GM18505 (cell line): ENCODE data around the gene REV1.

Experiments used
- ATAC-seq: cut with Tn5 transposase; IDR thresholded peaks from one replicate; pipeline ENCODE4 v1.9.1; 2021; ENCODE audit not compliant: unreplicated experiment
- POLR2A ChIP-seq: IDR thresholded peaks from 4 replicates; pipeline ENCODE4 v1.6.1; 2011; ENCODE audit warnings: borderline replicate concordance; ENCODE audit not compliant: insufficient read depth, insufficient read length; ENCODE audit errors: extremely low read depth

Gene REV1

DNA sequence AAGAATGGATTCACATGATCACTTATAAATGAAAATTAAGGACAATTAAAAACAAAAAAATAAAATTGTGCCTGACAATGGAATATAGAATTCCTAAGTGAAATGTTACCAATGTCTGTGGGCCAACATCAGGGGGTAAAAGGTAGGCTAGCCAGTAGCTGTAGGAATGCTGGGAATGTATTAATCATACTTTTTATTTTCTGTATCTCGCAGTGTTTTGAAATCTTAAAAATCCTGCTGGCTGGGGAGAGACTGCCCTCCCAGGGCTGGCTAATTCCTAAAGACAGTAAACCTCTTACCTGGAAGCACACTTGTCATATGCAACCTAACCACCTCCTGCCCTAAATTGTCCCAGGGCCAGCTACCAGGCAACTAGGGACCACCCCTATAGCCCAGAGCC is 69.8 kb downstream of the REV1 start:
- no peak for ATAC-seq
- no peak for TF ChIP-seq POLR2A

GRCh38 chr2:99417396-99417795 is 72.4 kb downstream of the REV1 start:
- ATAC-seq, result no peak
- no peak for TF ChIP-seq POLR2A

DNA sequence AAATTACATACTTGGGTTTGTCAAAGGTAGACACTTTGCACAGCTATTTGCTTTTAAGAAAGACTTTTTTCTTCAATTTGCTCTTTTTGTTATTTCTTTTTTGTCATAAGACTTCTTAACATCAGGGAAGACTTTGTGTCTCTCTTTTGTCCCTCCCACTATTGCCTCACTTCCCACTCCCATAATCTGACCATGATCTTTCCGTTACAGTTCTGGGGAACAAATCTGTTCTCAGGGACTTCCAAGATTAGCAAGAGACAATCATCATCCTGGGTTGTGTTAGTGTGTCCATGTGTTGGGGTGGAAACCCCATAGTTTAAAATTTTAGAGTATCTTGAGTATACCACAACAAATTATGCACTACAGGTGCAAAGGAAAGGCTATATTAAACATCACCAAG is 75.3 kb downstream of the REV1 start:
- no peak for TF ChIP-seq POLR2A
- ATAC-seq, result no peak

GRCh38 chr2:99410276-99410675 is 79.5 kb downstream of the REV1 start:
- no peak for ATAC-seq
- no peak for TF ChIP-seq POLR2A

- TF ChIP-seq POLR2A, result no peak
- ATAC-seq, result no peak
Measured at GRCh38 chr2:99406137-99406536, 83.7 kb downstream of the REV1 start.

GRCh38 chr2:99404797-99405669 is 84.8 kb downstream of the REV1 start:
- ATAC-seq, result no peak
- TF ChIP-seq POLR2A, result no peak

GRCh38 chr2:99404039-99404796 is 85.6 kb downstream of the REV1 start:
- no peak for ATAC-seq

GRCh38 chr2:99403524-99403923 is 86.3 kb downstream of the REV1 start:
- TF ChIP-seq POLR2A, result no peak
- ATAC-seq, result no peak

More at GRCh38 chr2:99404039-99404796, 85.6 kb downstream of the REV1 start:
- no peak for TF ChIP-seq POLR2A

DNA sequence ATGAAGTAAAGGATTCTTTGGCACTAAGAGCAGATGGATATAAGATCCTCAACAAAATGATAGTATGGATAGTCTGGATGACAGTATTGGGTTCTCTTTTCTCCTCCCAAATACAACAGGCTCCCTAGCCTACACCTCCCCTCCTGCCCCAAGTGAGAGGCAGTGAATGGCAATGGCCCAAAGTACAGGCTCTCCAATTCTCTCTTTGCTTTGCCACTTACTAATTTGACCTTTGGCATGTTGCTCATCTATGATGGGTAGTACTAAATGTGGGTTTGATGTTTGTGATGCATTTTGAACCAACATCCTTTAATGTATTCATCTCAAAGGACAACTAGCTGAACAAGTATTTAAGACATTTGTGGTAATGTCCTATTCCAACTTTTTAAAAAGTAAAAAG is 86.7 kb downstream of the REV1 start:
- no peak for ATAC-seq
- TF ChIP-seq POLR2A, result no peak

- TF ChIP-seq POLR2A, result no peak
- ATAC-seq, result no peak
Measured at GRCh38 chr2:99401841-99402240, 88.0 kb downstream of the REV1 start.

DNA sequence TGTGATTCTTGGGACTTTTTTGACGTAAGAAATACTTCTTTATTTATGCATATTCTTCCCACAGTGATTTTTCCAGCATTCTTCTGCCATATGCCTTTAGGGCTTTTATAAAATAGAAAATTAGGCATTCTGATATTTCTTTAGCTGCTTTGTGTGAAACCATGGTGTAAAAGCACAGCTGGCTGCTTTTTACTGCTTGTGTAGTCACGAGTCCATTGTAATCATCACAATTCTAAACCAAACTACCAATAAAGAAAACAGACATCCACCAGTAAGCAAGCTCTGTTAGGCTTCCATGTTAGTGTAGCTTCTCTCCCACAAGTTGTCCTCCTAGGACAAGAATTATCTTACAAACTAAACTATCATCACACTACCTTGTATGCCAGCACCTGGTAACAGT is 90.0 kb downstream of the REV1 start:
- TF ChIP-seq POLR2A, result no peak

GRCh38 chr2:99399063-99399462 is 90.8 kb downstream of the REV1 start:
- TF ChIP-seq POLR2A, result no peak
- ATAC-seq, result no peak

More for the DNA sequence above, 90.0 kb downstream of the REV1 start:
- ATAC-seq, result no peak

DNA sequence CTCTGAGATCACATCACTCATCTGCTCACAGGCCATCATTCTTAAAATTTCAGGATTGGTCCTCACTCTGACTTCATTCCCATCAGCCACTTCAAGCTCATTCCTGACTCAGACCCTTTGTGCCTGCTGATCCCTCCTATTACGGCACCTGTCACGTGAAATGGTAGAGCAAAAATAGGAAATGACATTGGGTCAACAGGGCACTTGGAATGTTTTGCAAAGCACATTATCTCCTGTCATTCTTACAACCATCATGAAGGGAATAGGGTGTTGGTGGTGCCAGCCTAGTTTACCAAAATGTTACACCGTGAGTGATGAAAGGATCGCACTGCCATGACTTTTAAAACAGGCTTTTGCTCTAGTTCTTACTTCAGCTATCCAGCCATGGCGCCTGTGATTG is 91.5 kb downstream of the REV1 start:
- no peak for ATAC-seq
- TF ChIP-seq POLR2A, result no peak
